Activated T-cell treated with anti-CD3 and anti-CD28 coated beads for 1 hour (primary cell): ENCODE results near the gene PI4KA.
"Not testable (repeated sequence)": the region's sequence is repeated elsewhere in the genome, so short reads cannot be mapped to it uniquely, and the experiment has no call there.

Source experiments
- DNase-seq: peaks from one replicate; pipeline ENCODE4 v3.0.0-alpha.2; 2020; ENCODE audit warnings: low read depth

PI4KA gene

GRCh38 chr22:20858615-20859416, at the start of gene PI4KA, which contains the start of gene SNAP29:
Gene PI4KA (minus strand): TSS chr22:20858811. CDS start chr22:20858725, 86 bp downstream.
Gene SNAP29 (plus strand): TSS chr22:20859007. CDS start chr22:20859111, 104 bp downstream.
- peak; percentile 97 for DNase-seq

GRCh38 chr22:20906387-20906767, 47.8 kb upstream of the PI4KA start:
- no peak for DNase-seq

GRCh38 chr22:20905415-20906386, 47.1 kb upstream of the PI4KA start:
- no peak for DNase-seq

- no peak for DNase-seq
Measured at GRCh38 chr22:20904980-20905355, 46.4 kb upstream of the PI4KA start.

GRCh38 chr22:20904008-20904979, 45.7 kb upstream of the PI4KA start:
- no peak for DNase-seq

- DNase-seq: no peak
Measured at GRCh38 chr22:20903093-20903492, 44.5 kb upstream of the PI4KA start.

- not testable (repeated sequence) for DNase-seq
Measured at GRCh38 chr22:20901093-20902033, 42.8 kb upstream of the PI4KA start.

GRCh38 chr22:20899827-20900423, 41.3 kb upstream of the PI4KA start:
- DNase-seq: no peak

- not testable (repeated sequence) for DNase-seq
Measured at GRCh38 chr22:20897737-20898136, 39.1 kb upstream of the PI4KA start.

- no peak for DNase-seq
Measured at GRCh38 chr22:20890975-20891374, 32.4 kb upstream of the PI4KA start.

GRCh38 chr22:20889904-20890540, 31.4 kb upstream of the PI4KA start:
- DNase-seq: no peak

- DNase-seq: no peak
Measured at GRCh38 chr22:20889025-20889704, 30.6 kb upstream of the PI4KA start.

- DNase-seq: no peak
Measured at GRCh38 chr22:20887375-20887774, 28.8 kb upstream of the PI4KA start.

GRCh38 chr22:20885557-20886323, 27.1 kb upstream of the PI4KA start:
- peak; percentile 5 for DNase-seq

GRCh38 chr22:20885017-20885556, 26.5 kb upstream of the PI4KA start:
- no peak for DNase-seq

GRCh38 chr22:20884454-20884853, 25.8 kb upstream of the PI4KA start:
- DNase-seq: no peak

GRCh38 chr22:20882855-20883254, 24.2 kb upstream of the PI4KA start:
- DNase-seq: no peak
